GM18502 (cell line): ENCODE results near the gene PLCD1.
"Not testable (repeated sequence)": the region's sequence is repeated elsewhere in the genome, so short reads cannot be mapped to it uniquely, and the experiment has no call there.

Experiments
- ATAC-seq: cut with Tn5 transposase; IDR thresholded peaks from one replicate; pipeline ENCODE4 v1.9.1; 2021; ENCODE audit warnings: mild to moderate bottlenecking; ENCODE audit not compliant: unreplicated experiment, poor library complexity

The PLCD1 gene

GRCh38 chr3:38038447-38038911 is 9.0 kb upstream of the PLCD1 start:
- no peak for ATAC-seq

GRCh38 chr3:38036906-38037305 is 7.5 kb upstream of the PLCD1 start:
- no peak for ATAC-seq

GRCh38 chr3:38036286-38036685 is 6.8 kb upstream of the PLCD1 start:
- ATAC-seq: no peak

- ATAC-seq: not testable (repeated sequence)
These were observed 4.9 kb upstream of the PLCD1 start for GRCh38 chr3:38034335-38034734.

- not testable (repeated sequence) for ATAC-seq
These were observed 4.1 kb upstream of the PLCD1 start for GRCh38 chr3:38033586-38033985.

- ATAC-seq: no peak
These were observed 3.0 kb upstream of the PLCD1 start for GRCh38 chr3:38032328-38032865.

GRCh38 chr3:38031022-38031994 is 1.9 kb upstream of the PLCD1 start:
- no peak for ATAC-seq

GRCh38 chr3:38030126-38031021 is 932 bp upstream of the PLCD1 start:
- ATAC-seq: no peak

GRCh38 chr3:38028621-38029361 is 651 bp downstream of the PLCD1 start:
- no peak for ATAC-seq

- ATAC-seq: no peak
These were observed 1.7 kb downstream of the PLCD1 start for GRCh38 chr3:38027466-38028465.

- no peak for ATAC-seq
These were observed 2.6 kb downstream of the PLCD1 start for GRCh38 chr3:38026856-38027255.

GRCh38 chr3:38022896-38023709 is 6.3 kb downstream of the PLCD1 start:
- ATAC-seq: no peak

- no peak for ATAC-seq
These were observed 7.1 kb downstream of the PLCD1 start for GRCh38 chr3:38022301-38022700.

- no peak for ATAC-seq
These were observed 8.2 kb downstream of the PLCD1 start for GRCh38 chr3:38021196-38021595.

GRCh38 chr3:38020342-38020726 is 9.1 kb downstream of the PLCD1 start:
- no peak for ATAC-seq

- ATAC-seq: no peak
These were observed 9.6 kb downstream of the PLCD1 start for GRCh38 chr3:38019658-38020341.
